VCaP (cell line): Measurements from ENCODE around the gene AP5Z1.

ENCODE experiments used
- H3K27ac ChIP-seq: fragments of 450-650 bp; 2 replicates; pipeline ENCODE4 v1.5.1; 2017
- TF ChIP-seq, protein P1 (sequence below): fragments of 450-650 bp; conservative IDR thresholded peaks from 2 replicates; pipeline ENCODE4 v1.5.1; 2017; ENCODE audit warnings: mild to moderate bottlenecking, moderate library complexity

The AP5Z1 gene

DNA sequence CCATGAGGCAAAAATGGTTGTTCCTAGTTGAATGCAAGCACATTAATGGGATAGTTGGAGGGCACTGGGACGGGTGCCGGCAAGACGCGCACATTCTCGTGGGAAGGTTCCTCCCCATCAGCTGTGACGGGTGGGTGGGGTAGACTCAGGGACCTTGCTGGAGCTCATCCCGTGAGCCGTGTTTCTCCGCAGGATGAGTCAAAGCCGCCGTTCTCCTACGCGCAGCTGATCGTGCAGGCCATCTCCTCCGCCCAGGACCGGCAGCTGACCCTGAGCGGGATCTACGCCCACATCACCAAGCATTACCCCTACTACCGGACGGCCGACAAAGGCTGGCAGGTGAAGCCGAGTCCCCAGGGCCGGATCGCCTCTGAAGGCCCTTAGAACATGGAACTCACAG lies 20.4 kb upstream of the AP5Z1 start:
- no peak overlapping the region for H3K27ac ChIP-seq
- TF ChIP-seq, protein P1, sequence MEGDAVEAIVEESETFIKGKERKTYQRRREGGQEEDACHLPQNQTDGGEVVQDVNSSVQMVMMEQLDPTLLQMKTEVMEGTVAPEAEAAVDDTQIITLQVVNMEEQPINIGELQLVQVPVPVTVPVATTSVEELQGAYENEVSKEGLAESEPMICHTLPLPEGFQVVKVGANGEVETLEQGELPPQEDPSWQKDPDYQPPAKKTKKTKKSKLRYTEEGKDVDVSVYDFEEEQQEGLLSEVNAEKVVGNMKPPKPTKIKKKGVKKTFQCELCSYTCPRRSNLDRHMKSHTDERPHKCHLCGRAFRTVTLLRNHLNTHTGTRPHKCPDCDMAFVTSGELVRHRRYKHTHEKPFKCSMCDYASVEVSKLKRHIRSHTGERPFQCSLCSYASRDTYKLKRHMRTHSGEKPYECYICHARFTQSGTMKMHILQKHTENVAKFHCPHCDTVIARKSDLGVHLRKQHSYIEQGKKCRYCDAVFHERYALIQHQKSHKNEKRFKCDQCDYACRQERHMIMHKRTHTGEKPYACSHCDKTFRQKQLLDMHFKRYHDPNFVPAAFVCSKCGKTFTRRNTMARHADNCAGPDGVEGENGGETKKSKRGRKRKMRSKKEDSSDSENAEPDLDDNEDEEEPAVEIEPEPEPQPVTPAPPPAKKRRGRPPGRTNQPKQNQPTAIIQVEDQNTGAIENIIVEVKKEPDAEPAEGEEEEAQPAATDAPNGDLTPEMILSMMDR = no peak

DNA sequence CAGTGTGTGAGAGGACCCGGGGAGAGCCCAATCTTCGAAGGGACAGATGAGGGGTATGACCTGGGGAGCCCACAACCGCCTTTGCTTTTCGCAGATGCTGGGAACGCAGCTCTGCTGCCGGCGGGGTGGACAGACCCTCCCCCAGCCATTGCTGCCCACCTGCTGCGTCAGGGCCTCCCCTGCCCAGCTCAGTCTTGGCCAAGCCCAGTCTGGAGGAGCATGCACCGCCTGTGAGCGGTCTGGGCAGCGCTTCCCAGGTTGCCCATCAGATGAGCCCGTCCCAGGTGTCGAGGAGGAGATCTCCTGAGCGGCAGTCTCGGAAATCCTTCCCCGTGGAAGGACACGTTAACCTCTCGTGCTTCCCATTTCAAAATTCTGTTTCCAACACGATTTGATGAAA lies 17.3 kb upstream of the AP5Z1 start:
- no peak overlapping the region for H3K27ac ChIP-seq
- TF ChIP-seq, protein P1 = no peak

DNA sequence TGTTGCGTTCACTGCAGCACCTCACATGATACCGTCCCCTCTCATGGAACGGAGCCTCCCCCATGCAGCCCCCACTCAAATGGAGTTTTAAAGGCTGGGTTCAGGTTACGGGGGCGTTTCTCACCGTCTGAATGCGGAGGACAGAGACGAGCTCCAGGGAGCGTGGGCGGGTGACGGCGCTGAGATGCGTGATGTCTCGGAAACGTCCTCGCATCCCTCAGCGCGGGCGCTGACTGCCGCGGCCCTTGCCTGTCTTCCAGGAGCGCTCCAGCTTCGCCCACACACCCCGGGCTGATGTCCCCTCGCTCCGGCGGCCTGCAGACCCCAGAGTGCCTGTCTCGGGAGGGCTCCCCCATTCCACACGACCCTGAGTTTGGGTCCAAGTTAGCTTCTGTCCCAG lies 16.6 kb upstream of the AP5Z1 start:
- no peak overlapping the region for H3K27ac ChIP-seq
- TF ChIP-seq, protein P1 = no peak

DNA sequence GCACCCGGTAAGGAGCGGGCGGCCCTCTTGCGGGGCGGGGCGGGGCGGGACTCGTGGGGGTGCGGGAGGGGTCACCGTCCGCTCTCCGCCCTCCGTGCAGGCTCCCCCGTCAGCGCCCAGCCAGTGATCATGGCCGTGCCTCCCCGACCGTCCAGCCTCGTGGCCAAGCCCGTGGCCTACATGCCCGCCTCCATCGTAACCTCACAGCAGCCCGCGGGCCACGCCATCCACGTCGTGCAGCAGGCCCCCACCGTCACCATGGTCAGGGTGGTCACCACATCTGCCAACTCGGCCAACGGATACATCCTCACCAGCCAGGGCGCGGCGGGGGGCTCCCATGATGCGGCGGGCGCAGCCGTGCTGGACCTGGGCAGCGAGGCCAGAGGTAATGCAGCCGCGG lies 16.2 kb upstream of the AP5Z1 start:
- no peak overlapping the region for H3K27ac ChIP-seq
- TF ChIP-seq, protein P1 = no peak

DNA sequence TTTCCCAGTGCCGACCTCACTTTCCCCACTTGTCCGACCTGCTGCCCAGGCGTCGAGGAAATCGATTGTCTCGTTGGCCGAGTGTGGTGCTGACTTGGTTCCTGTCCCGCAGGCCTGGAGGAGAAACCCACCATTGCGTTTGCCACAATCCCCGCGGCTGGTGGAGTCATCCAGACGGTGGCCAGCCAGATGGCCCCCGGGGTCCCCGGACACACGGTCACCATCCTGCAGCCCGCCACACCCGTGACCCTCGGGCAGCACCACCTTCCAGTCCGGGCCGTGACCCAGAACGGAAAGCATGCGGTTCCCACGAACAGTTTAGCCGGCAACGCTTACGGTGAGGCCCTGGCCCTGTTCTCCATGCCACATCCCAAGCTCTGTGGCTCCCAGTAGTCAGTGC lies 14.5 kb upstream of the AP5Z1 start:
- TF ChIP-seq, protein P1 = no peak
- no peak overlapping the region for H3K27ac ChIP-seq

DNA sequence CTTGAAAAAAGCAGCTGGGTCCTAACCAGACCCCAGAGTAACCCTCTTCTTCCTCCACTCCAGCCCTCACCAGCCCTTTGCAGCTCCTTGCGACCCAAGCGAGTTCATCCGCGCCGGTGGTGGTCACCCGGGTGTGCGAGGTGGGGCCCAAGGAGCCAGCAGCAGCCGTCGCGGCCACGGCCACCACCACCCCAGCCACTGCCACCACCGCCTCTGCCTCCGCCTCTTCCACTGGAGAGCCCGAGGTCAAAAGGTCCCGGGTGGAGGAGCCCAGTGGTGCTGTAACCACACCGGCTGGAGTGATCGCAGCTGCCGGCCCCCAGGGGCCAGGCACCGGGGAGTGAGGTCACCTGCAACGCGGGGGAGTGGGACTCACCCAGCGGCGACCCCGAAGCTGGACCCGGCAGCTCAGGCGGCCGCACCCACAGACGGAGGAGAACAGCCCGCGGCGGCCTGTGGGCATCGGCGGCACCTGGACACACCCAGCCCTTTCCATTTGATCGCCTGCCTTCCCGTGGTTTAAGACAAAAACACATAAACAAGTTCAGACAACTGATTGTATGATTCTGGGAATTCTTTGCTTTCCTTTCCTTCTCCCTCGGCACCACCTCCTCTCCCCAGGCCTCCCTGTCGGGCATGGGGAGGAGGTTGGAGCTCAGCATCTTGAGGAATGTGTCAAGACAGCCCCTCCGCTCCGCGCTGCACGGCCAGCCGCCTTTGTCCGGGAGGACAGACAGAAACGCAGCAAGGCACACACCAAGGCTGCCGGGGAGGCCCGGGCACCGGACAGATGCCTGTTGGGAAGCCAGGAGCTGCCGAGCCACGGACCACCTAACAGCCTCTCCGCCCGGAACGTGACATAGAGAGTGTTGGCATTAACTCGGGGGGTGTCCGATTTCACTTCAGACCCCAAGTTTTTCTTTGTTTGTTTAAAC lies 13.0 kb upstream of the AP5Z1 start:
- TF ChIP-seq, protein P1 = no peak
- H3K27ac ChIP-seq = no peak overlapping the region

DNA sequence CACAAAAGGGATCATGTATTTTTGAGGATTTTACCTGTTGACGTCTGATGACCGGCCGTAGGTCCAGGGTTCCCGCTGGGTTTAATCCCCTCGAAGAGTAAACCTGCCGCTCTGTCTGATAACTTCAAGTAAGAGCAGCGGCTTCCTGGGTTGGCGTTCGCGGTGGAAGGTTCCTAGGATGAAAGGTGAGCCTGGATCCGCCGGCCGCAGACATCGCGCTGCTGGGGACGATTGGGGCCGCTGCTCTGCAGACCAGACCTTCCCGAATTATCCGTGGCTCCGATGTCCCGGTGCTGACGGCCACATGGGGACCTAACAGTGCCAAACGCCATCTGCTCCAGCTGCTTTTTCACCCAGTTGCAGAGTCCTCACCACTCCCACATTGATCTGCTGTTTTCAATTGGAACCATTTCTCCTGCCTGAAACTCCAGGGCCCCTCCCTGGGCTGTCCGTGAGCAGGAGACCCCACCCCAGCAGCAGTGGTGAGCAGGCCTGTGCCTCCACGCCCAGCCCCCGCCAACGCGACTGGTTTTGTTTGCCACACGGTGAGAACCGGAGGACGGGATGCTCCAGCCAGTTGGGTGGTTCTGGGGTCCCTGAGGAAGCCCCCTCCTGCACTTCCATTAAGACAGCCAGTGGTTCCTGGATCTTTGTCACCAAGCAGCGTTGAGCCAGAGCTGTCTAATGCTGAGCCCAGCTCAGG lies 12.2 kb upstream of the AP5Z1 start:
- H3K27ac ChIP-seq = no peak overlapping the region
- TF ChIP-seq, protein P1 = no peak
